Vagina (tissue), 2 donors: ENCODE data around the gene GNE.

Source experiments
- POLR2A ChIP-seq, 2 donors: fragments of 450-650 bp; IDR thresholded peaks; one replicate each; pipeline ENCODE4 v1.6.1; 2017; ENCODE audit warnings: antibody characterized with exemption in 2 of 2, mild to moderate bottlenecking in 2 of 2, moderate library complexity in 2 of 2
- TF ChIP-seq, protein P1 (sequence below), 3 experiments: fragments of 450-650 bp in 2 of 3; fragments of 200-600 bp in 1 of 3; sonication (generic) in 1 of 3; IDR thresholded peaks; one replicate each; pipeline ENCODE4 v1.5.1; 2017 to 2019; ENCODE audit warnings: antibody characterized with exemption in 3 of 3, mild to moderate bottlenecking in 2 of 3, moderate library complexity in 2 of 3

DNA sequence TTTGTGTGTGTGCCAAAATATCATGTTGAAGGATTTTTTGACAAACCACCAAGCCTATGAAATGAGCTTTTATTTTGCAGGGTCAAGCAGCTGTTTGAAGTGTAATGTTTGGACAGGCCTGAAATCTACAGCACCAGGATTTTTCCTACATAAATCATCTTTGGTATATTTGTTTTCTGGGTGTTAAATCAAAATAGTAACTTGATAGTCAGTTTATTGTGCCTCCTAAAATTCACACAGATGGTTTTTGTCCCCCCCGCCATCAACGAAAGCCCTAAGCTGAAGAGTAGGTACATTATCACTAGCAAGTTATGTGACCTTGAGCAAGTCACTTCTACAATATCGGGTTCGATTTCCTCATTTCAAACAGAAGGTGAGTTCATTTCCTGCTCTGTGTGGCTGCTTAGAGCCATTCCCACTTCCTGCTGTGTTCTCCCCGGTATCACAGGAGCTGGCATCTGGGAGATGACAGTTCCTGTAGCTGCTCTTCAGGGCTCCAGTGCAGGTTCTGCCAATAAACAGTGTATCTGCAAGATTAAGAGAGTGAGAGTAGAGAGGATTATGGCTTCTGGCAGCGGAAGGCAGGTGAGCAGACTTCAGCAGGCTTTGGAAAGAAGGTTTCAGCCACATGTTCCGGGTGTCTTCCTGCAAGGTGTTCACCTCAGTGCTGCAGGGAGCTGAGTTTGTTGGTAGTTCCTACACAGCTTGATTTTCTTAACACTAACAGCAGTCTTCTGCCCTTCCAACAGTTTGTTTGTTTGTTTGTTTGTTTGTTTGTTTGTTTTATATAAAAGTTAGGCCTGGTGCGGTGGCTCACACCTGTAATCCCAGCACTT, 48.4 kb upstream of the GNE start:
- TF ChIP-seq, protein P1, sequence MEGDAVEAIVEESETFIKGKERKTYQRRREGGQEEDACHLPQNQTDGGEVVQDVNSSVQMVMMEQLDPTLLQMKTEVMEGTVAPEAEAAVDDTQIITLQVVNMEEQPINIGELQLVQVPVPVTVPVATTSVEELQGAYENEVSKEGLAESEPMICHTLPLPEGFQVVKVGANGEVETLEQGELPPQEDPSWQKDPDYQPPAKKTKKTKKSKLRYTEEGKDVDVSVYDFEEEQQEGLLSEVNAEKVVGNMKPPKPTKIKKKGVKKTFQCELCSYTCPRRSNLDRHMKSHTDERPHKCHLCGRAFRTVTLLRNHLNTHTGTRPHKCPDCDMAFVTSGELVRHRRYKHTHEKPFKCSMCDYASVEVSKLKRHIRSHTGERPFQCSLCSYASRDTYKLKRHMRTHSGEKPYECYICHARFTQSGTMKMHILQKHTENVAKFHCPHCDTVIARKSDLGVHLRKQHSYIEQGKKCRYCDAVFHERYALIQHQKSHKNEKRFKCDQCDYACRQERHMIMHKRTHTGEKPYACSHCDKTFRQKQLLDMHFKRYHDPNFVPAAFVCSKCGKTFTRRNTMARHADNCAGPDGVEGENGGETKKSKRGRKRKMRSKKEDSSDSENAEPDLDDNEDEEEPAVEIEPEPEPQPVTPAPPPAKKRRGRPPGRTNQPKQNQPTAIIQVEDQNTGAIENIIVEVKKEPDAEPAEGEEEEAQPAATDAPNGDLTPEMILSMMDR (IDR thresholded peaks at IDR 0.05): no peak
- TF ChIP-seq POLR2A (IDR thresholded peaks at IDR 0.05): no peak
